Urothelium cell line (cell line): Measurements from ENCODE around the gene NHLH2.

Source experiments
- DNase-seq: peaks from one replicate; pipeline ENCODE4 v3.0.0; 2011; ENCODE audit warnings: low spot score, mixed read lengths
- FAIRE-seq: peaks from 2 replicates; lab custom pipeline; 2011; peaks lifted over from hg19 to GRCh38; lab: Jason Lieb, UNC

The NHLH2 gene

DNA sequence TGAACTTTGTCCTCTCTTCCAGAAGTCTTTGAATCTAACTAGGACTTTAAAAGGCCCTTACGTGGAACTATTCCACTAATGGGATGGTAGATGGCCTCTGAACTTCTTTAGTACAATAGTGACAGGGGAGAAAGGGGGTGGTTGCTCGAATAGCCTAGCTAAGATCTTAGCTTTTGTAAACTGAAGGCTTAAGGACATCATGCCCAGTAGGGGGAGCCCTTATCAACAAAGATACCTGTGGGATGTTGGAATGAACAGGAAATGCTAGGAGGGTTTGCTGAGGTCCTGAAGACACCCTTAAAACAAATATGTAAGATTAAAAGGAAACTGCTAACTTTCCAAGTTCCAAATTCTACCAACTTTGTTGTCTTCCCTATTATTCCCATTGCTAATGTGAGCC is 33.2 kb downstream of the NHLH2 start:
- FAIRE-seq (peak; percentile 58), DNase-seq (peak; percentile 74)

DNA sequence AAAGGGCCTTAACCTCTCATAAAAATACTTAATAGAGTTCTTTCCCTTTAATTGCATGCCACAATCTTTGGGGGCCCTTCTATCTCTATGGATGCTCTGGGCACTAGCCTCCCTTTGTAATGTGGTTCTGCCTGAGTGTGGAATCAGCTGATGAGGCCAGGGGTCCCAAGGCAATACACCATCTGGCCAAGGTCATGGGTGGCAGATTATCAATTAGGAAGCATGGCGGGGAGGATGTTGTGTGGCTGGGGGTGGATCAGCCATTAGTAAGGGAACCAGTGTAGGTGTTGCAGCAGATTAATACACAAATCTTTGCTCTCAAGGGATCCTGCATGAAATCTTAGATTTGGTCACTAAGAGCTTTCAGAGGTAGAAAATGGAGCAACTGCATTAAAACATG is 35.3 kb downstream of the NHLH2 start:
- DNase-seq (no peak), FAIRE-seq (no peak)

DNA sequence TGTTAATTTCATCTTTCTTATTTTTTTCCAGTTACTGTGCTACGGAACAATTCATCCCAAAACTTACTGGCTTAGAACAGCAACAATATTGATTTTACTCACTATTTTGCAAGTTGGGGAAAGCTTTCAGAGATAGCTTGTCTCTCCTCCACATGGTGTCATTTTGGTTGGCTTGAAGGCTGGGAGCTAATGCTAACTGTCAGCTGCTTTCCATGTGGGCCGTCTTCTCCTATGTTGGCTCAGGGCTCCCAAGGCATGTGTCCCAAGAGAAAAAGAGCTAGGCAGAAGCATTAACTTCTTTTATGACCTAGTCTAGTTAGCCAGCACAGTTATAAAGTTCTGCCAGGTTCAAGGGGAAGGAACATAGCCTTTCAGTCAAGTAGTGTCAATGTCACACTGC is 38.5 kb downstream of the NHLH2 start:
- no peak for DNase-seq
- no peak for FAIRE-seq

DNA sequence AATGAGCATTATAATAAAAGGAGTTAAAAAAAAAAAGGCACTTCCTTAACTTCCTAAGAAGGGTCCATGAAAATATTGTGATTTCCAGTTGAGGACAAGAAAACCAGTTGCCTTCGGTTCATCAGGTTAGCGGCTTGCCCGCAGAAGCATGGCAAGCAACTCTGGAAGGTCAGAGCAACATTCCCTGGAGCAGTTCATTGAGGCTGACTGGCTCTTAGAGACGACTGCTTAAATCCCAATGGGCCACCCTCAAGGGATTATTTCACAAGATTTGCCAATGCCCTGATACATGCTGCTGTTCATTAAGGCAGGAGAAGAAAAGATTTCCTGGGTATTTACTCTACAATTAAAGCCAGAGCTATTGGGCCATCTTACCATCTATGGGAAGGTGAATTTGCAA is 43.4 kb downstream of the NHLH2 start:
- FAIRE-seq (no peak), DNase-seq (no peak)

DNA sequence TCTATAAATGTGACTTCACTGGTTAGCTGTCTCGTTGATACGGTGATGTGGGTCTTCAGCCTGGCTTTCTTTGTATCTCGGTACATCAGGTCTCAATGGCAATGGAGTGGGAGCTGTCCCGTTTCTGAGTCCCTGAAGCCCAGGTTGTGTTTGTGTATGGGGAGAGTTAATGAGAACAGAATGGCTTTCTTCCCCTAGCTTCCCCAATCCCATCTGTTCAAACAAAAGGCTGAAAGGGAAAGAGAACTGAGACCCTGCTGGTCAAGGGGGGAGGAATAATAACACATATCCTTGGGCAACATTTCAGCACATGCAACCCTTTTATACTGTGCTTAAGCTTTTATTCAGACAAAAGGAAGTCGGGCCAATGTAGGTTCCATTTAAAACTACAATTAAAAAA is 44.0 kb downstream of the NHLH2 start:
- no peak for FAIRE-seq

DNA sequence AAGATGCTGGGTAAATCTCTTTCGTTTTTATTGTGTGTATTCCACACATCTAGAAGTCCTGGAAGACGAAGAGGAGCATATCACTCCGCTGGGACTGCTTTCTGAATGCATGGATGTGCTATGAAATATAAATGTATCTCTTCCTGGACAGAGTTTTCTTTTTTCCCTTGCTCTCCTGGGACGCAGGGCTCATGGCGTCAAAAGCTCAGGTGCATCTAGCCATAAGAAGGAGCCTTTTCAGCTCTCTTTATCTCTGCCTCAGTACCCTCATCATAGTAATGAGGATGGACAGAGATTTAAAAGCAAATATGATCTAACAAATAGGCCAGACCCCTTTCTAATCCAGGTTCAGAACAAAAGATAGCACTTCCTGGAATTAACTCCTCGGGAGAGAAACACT is 44.9 kb downstream of the NHLH2 start:
- DNase-seq: no peak
- no peak for FAIRE-seq

More for the DNA sequence above, 44.0 kb downstream of the NHLH2 start:
- no peak for DNase-seq

DNA sequence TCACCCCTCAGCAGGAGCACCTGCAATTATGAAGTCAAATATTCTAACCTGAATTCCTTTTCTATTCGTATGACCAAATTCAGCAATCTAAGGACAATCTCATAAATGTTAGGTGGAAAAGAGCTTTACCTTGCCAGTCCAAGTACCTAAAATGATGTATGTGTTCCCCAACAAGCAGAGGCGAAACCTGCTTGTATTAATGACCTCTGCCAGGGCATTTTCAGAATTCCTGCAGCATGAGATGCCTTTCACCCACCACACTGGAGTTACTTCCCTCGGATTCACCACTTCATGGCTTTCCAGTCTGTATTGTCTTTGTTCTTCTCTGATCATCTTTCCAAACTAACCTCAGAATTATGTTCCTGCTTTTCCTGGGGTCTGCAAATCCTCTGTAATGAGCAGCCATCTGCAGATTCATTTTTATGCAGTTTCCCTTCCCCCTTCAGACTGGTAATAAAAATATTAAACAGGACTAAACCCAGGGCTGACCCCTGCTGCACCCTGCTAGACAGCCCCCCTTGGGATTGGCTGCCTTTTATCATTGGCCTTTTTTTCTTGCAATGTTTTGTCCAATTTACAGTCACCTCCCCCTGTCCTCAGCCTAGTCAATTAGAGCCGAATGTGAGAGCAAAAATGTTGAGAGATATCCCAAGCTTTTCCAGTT is 45.8 kb downstream of the NHLH2 start:
- FAIRE-seq: no peak

DNA sequence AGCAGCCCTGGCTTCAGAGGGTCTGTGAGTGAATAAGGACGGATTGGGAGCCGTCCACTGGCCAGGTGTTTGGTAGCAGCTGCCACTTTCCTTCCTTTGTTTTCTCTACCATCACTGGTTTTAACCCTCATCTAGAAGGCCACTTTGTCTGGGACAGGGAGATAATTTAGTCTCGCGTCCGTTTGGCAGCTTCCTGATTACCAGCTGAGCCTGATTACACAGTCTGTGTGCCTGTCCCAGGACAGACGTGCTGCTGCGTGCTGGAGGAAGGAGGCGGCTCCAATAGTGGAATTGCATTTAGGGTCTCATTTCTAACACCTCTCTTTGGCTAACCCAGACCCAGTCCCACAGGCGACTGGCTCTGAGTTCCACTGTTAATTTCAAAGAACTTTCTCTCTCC is 47.8 kb downstream of the NHLH2 start:
- FAIRE-seq (no peak), DNase-seq (no peak)

More for the DNA sequence above, 45.8 kb downstream of the NHLH2 start:
- no peak for DNase-seq

DNA sequence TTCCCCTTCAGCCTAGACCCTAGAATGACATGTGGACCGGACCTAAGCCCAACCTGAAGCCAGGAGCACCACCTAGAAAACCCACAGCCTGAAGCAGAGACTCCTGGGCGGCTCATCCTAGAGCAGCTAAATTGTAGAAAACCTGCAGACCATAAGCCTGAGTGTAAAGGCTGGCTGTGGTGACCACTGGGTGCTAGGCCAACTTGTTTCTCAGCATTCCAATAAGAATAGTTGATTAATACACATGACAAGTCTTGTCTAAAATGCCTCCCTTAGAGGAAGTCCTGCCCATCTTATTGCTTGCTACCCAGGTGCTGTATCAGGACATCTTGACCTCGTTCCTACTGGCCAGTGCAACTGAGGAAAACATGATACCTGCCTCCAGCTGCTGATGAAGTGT is 49.1 kb downstream of the NHLH2 start:
- FAIRE-seq: no peak
- DNase-seq: no peak

DNA sequence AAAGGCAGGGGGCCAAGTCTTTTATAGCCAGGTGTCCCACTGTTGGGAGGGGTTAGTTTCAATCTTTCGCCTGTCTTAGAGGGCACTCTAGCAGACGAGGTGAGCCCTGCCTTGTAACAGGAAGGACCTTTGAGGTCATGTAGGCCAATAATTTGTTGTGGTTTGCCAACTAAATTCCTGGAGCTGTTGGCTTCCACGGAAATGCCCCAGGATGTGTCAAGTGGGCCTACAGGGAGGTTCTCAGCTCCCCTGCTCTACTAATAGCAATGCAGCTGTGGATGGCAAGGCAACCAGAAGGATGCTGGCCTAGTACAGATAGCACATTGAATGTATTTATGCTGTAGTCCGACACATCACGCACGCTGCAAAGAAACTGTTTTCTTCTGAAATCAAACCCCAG is 50.1 kb downstream of the NHLH2 start:
- no peak for FAIRE-seq
- no peak for DNase-seq

DNA sequence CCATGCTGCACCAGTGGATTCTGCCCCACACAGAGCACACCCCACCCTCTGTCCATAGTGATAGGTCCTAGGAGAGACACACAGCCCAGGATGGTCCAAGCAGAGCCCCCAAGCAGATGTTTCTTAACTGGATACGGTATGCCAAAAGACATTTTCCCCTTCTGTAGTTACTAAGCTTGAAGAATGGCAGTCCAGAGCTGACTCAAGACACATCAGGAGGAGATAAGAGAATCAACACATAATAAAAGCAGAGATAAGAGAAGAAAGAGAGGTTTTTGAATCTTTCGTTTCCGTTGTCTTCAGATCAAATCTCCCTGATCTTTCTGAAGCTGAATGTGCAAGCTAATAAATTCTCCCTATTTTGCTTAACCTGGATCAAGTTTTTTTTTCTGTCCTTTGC is 50.6 kb downstream of the NHLH2 start:
- FAIRE-seq (no peak), DNase-seq (no peak)
